GM08714 (cell line): ENCODE results near the gene HIVEP1.

Source experiments
- H3K4me3 ChIP-seq: fragments of 200-500 bp; sonication (Bioruptor generic); 2 replicates; pipeline ENCODE4 v1.5.1; 2014; ENCODE audit warnings: mild to moderate bottlenecking, low read length, inconsistent platforms
- ZNF274 ChIP-seq: IDR thresholded peaks from 2 replicates; pipeline ENCODE4 v1.6.1; 2012; ENCODE audit warnings: mild to moderate bottlenecking, low read depth, low read length

HIVEP1 gene

GRCh38 chr6:11978169-11978987 is 33.7 kb upstream of the HIVEP1 start:
- no peak overlapping the region for H3K4me3 ChIP-seq
- TF ChIP-seq ZNF274 = no peak

DNA sequence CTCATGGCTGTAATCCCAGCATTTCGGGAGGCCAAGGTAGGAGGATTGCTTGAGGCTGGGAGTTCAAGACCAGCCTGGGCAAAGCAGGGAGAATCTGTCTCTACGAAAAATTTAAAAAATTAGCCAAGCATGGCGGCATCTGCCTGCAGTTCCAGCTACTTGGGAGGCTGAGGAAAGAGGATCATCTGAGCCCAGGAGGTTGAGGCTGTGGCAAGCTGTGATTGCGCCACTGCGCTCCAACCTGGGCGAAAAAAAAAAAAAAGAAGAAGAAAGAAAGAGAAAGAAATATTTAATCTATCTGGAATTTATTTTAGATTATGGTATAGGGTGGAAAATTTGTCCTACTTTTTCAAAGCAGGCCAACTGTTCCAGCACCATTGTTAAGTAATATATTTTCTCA is 32.2 kb upstream of the HIVEP1 start:
- H3K4me3 ChIP-seq = no peak overlapping the region
- TF ChIP-seq ZNF274 = no peak

DNA sequence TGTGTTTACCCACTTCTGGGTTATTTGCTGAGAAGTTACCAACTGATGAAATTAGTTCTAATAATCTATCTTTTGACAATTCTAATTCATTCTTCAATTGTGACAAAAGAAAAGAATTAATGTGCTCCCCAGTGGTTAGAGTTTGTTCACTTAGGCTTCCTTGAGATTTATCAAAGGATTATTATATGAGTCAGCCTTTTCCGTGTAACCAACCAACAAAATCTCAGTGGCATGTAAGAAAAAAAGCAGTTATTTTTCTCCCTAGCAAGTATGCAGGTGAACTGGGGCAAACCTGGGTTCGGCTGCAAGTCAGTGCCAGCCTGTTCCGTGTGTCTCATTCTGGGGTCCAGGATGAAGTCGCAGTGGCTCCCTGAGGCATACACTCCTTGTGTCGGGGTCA is 28.8 kb upstream of the HIVEP1 start:
- no peak for TF ChIP-seq ZNF274
- H3K4me3 ChIP-seq = no peak overlapping the region

DNA sequence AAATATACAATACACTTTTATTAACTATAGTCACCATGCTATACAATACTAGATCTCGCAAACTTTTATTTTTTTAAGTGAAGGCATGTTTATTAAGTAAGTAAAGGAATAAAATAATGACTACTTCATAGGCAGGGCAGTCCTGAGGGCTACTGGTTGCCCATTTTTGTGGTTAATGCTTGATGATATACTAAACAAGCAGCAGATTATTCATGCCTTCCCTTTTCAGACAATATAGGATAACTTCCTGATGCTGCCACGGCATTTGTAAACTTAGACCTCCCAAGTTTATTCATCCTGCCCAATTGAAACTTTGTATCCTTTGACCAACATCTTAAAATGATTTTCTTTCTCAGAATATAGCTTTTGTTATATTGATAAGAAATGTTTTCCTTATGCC is 24.7 kb upstream of the HIVEP1 start:
- H3K4me3 ChIP-seq = no peak overlapping the region
- no peak for TF ChIP-seq ZNF274

- no peak for TF ChIP-seq ZNF274
- H3K4me3 ChIP-seq = no peak overlapping the region
These were observed 22.7 kb upstream of the HIVEP1 start for GRCh38 chr6:11989386-11989785.

DNA sequence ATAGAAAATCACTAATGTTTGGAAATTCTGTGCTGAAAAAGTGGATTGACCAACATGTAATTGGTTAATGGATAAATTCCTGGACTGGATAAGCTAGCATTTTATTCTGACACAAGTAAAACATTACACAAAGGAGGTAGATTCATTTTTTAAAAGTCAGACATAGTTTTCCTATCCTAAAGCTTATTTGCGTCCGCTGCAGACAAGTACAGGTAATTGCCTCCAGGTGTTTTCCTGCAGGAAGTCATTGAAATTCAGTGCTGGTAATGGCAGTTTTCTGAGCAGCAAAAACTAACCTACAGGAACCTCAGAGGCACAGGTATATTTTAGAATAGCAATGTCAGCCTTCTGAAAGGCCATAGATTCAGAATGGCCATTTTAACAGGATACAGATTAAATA is 20.0 kb upstream of the HIVEP1 start:
- TF ChIP-seq ZNF274 = no peak
- no peak overlapping the region for H3K4me3 ChIP-seq

GRCh38 chr6:11994875-11995461 is 17.1 kb upstream of the HIVEP1 start:
- no peak for TF ChIP-seq ZNF274
- no peak overlapping the region for H3K4me3 ChIP-seq

DNA sequence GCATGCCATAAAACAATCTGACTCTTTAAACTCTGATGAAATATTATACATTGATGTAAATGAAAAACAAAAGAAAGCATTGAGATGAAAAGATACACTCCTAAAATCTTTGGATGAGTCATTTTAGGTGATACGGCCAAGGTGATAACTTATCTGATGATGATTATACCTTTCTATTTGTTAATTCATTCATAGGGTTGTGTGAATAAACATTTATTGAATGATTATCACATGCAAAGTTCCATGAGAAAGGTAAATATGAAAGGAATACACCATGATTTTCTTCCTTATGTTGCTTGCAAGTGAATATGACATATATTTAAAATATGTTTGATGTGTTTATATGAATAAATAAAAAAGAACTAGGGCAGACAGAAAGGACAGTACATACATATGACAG is 15.4 kb upstream of the HIVEP1 start:
- H3K4me3 ChIP-seq = no peak overlapping the region
- no peak for TF ChIP-seq ZNF274

GRCh38 chr6:11999246-11999645 is 12.9 kb upstream of the HIVEP1 start:
- no peak overlapping the region for H3K4me3 ChIP-seq
- no peak for TF ChIP-seq ZNF274

DNA sequence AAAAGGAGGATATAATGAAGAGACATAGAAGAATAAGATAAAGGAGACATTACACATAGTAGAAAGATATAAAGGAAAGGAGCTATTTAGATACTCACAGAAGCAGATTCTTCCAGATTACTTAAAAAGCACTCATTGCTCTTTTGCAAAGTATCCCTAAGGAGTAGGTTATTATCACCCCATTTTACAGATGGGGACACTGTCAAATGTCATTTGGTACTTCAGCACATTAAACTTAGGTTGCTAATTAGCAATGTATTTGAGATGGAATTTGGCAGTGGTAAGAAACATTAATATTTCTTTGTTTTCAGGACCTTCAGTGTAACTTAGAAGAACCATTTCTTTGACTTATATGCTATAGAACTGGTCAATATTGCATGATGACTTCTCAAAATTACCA is 11.9 kb upstream of the HIVEP1 start:
- TF ChIP-seq ZNF274 = no peak
- H3K4me3 ChIP-seq = no peak overlapping the region

DNA sequence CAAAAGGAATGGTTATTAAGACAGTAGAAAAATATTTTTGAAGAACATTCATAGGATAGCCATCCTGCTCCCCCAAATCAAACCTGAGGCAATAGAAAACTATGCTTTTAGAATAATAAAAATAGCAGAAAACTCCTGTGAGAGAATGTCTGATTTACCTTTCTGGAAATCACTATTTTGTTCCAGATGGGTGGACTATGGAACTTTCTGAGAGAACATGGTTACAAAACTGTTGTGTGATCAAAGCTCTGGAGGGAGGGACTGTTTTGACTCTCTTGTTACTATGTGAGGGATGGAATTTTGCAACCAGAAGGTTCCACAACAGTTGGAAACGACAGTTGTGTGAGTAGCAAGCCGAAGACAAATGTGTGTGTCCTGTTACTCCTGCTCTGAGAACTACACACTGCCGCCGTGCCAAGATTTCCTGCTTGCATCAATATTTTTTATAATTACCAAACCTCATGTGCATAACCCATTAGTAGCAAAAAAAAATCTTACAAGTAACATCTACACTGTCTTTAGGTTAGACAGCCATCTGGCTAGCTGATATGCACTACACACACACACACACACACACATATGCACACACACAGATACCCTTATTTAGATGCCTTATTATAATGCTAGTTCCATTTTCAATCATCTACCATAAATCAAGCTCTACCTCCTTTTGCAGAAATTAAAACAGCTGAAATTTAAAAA is 11.0 kb upstream of the HIVEP1 start:
- no peak for TF ChIP-seq ZNF274

DNA sequence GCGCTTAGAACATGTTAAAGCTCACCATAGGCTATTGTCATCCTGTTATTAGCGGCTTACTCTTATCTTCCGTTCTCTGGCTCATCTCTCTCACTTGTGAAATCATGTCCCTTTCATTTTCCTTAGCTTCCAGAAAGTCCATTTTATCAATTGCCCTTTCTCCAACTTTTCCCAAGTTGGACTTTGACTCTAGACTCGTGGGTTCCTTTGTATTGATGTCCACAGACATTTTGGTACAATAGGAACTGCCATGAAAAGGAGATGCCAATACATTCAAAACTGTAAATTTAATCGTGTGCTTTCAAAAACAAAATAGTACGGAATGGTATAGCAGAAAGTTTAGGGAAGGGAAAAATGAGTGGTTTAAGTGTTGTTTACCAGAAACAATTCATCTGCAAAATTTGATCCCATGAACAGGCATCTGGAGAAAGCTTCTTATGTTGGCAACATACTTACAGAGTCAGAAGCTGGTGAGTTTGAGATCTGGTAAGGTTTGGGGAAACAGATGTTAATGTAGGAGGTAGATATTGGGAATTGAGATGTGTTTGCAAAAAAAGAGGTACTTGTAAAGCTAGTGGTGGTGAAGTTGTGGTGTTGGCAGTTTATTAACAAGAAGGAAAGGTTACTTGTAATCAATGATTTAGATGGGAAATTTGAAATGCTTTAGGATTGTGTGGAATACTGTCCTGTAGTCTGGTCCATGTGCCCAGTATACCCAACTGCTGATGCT is 10.2 kb upstream of the HIVEP1 start:
- TF ChIP-seq ZNF274 = no peak
- H3K4me3 ChIP-seq = no peak overlapping the region

More for the DNA sequence above, 11.0 kb upstream of the HIVEP1 start:
- H3K4me3 ChIP-seq = no peak overlapping the region

DNA sequence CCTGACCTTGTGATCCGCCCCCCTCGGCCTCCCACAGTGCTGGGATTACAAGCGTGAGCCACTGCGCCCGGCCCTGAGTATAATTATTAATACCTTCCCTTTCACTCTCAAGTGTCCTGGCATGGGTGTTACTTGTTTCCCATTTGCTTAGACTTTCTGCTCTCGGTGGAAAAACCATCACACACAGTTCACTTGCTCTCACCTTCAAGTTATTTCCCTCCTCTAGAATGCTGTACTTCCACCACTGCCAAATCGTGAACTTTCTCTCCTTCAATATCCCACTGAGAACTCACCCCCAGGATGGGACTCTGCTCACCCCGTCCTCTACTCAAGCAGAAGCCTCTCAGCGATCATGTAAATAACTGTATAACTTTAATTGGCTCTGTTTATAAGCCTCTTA is 4.6 kb upstream of the HIVEP1 start:
- no peak overlapping the region for H3K4me3 ChIP-seq
- TF ChIP-seq ZNF274 = no peak

- peak overlapping the region; percentile 83 for H3K4me3 ChIP-seq
- TF ChIP-seq ZNF274 = no peak
These were observed 4.2 kb upstream of the HIVEP1 start for GRCh38 chr6:12007887-12008286.
